GM12892 (cell line): ENCODE results near the gene TMCO4.

ENCODE experiments used
- POLR2A ChIP-seq: IDR thresholded peaks from 2 replicates; pipeline ENCODE4 v1.6.1; 2011; ENCODE audit warnings: low read depth, low read length, control low read depth
- POLR2AphosphoS5 ChIP-seq: IDR thresholded peaks from 2 replicates; pipeline ENCODE4 v1.6.1; 2011; ENCODE audit warnings: low read depth, low read length, control low read depth
- TAF1 ChIP-seq: IDR thresholded peaks from 2 replicates; pipeline ENCODE4 v1.6.1; 2011; ENCODE audit warnings: low read depth, mild to moderate bottlenecking, control low read depth, low read length, borderline replicate concordance

- no peak for TF ChIP-seq POLR2AphosphoS5
- TF ChIP-seq POLR2A, result no peak
- TF ChIP-seq TAF1, result no peak
Measured at GRCh38 chr1:19811206-19811851, 11.6 kb upstream of the TMCO4 start.
